B cell (primary cell): ENCODE measurements around the gene THRA. TPM values are rescaled to one million over a fixed set of nuclear protein-coding genes. Genes with fewer than 3 reads are reported as not detected.

Experiments used
- ATAC-seq: fragments of 200-7000 bp; cut with Tn5 transposase; one replicate; pipeline ENCODE4 v1.10.0; 2021; ENCODE audit warnings: low read depth, mild to moderate bottlenecking, moderate number of reproducible peaks, moderate library complexity
- CTCF ChIA-PET: fragments of 350-600 bp; sonication (Branson Sonifier 250); formaldehyde crosslinking; loops from one replicate; lab custom pipeline; 2021; ENCODE audit warnings: antibody characterized with exemption, inconsistent platforms; lab: Charles Lee
- POLR2A ChIA-PET: fragments of 350-600 bp; sonication (Branson Sonifier 250); formaldehyde crosslinking; loops from one replicate; lab custom pipeline; 2021; ENCODE audit warnings: antibody characterized with exemption; lab: Charles Lee
- DNase-seq: peaks from one replicate; pipeline ENCODE4 v3.0.0; 2013
- H2AFZ ChIP-seq: 2 replicates; pipeline ENCODE4 v1.6.1; 2012; ENCODE audit warnings: mild to moderate bottlenecking, low read depth, low read length; ENCODE audit not compliant: insufficient read depth, poor library complexity, severe bottlenecking
- H3K27ac ChIP-seq, 2 donors: 1 replicate in 1 of 2; 2 replicates in 1 of 2; pipeline ENCODE4 v1.5.1; 2012 to 2013; ENCODE audit warnings: low read length in 2 of 2, mild to moderate bottlenecking in 2 of 2, moderate library complexity in 1 of 2
- H3K27me3 ChIP-seq, 4 experiments: fragments of 200-600 bp in 1 of 4; sonication (generic) in 1 of 4; replicated peaks in 1 of 4; 1 replicate in 2 of 4; 2 replicates in 2 of 4; pipeline versions ENCODE4 v1.6.1 to v1.7.0; 2013 to 2016; ENCODE audit warnings: low read length in 3 of 4, mild to moderate bottlenecking in 2 of 4, mixed read lengths in 1 of 4, moderate library complexity in 1 of 4; ENCODE audit not compliant: insufficient read depth in 4 of 4, control insufficient read depth in 3 of 4; ENCODE audit errors: control extremely low read depth in 1 of 4
- H3K36me3 ChIP-seq, 2 experiments: replicated peaks in 1 of 2; 1 replicate in 1 of 2; 2 replicates in 1 of 2; pipeline versions ENCODE4 v1.6.1 to v1.7.1; 2013; ENCODE audit warnings: low read length in 1 of 2; ENCODE audit not compliant: insufficient read depth in 2 of 2, control insufficient read depth in 1 of 2; ENCODE audit errors: control extremely low read depth in 1 of 2, extremely low read depth in 1 of 2
- H3K4me1 ChIP-seq, 2 donors: fragments of 200-600 bp in 1 of 2; sonication (generic) in 1 of 2; 1 replicate in 1 of 2; 2 replicates in 1 of 2; pipeline versions ENCODE4 v1.5.1 to v1.6.1; 2013 to 2017; ENCODE audit warnings: low read length in 2 of 2; ENCODE audit not compliant: control insufficient read depth in 2 of 2, insufficient read depth in 2 of 2
- H3K4me2 ChIP-seq: replicated peaks from 2 replicates; pipeline ENCODE3; 2012; ENCODE audit warnings: mild to moderate bottlenecking, low read depth, low read length; ENCODE audit not compliant: poor library complexity, severe bottlenecking
- H3K4me3 ChIP-seq, 5 experiments: fragments of 200-600 bp in 1 of 5; sonication (generic) in 1 of 5; 1 replicate in 3 of 5; 2 replicates in 2 of 5; pipeline versions ENCODE4 v1.5.1 to v1.7.0; 2011 to 2016; ENCODE audit warnings: low read length in 4 of 5, mild to moderate bottlenecking in 4 of 5, low read depth in 2 of 5, control low read depth in 1 of 5, moderate library complexity in 1 of 5; ENCODE audit not compliant: insufficient read depth in 1 of 5; ENCODE audit errors: control extremely low read depth in 1 of 5, extremely low read depth in 1 of 5
- H3K79me2 ChIP-seq: fragments of 200-600 bp; sonication (generic); one replicate; pipeline ENCODE4 v1.6.0; 2016; ENCODE audit warnings: low read length; ENCODE audit not compliant: control insufficient read depth, insufficient read depth
- H3K9ac ChIP-seq: fragments of 200-600 bp; sonication (generic); 2 replicates; pipeline ENCODE4 v1.6.1; 2017; ENCODE audit warnings: mild to moderate bottlenecking, low read length, moderate library complexity
- H3K9me3 ChIP-seq, 3 donors: one replicate each; pipeline versions ENCODE4 v1.6.1 to v1.7.1; 2013; ENCODE audit warnings: low read length in 2 of 3; ENCODE audit not compliant: control insufficient read depth in 2 of 3, insufficient read depth in 1 of 3; ENCODE audit errors: control extremely low read depth in 1 of 3
- H4K20me1 ChIP-seq: 2 replicates; pipeline ENCODE4 v1.6.0; 2012; ENCODE audit warnings: mild to moderate bottlenecking, low read length; ENCODE audit not compliant: insufficient read depth, control insufficient read depth, poor library complexity, severe bottlenecking
- H3K27ac Mint-ChIP-seq: one replicate; pipeline ENCODE4 v1.8.0; 2021; ENCODE audit warnings: mixed read lengths
- H3K27me3 Mint-ChIP-seq: one replicate; pipeline ENCODE4 v1.8.0; 2021; ENCODE audit warnings: mixed read lengths
- H3K4me1 Mint-ChIP-seq: one replicate; pipeline ENCODE4 v1.8.0; 2021; ENCODE audit warnings: mixed read lengths
- H3K4me3 Mint-ChIP-seq: one replicate; pipeline ENCODE4 v1.8.0; 2021; ENCODE audit warnings: mixed read lengths
- H3K9me3 Mint-ChIP-seq: one replicate; pipeline ENCODE4 v1.8.0; 2022; ENCODE audit warnings: mixed read lengths; ENCODE audit not compliant: insufficient read depth
- CTCF ChIP-seq: fragments of 200-600 bp; IDR thresholded peaks from one replicate; pipeline ENCODE4 v1.8.0; 2022; ENCODE audit warnings: antibody characterized with exemption, mild to moderate bottlenecking
- EZH2 ChIP-seq: IDR thresholded peaks from 2 replicates; pipeline ENCODE4 v1.6.1; 2012; ENCODE audit warnings: borderline replicate concordance, low read depth, mild to moderate bottlenecking, moderate library complexity, low read length; ENCODE audit not compliant: insufficient read depth, poor library complexity, severe bottlenecking
- WGBS: methylation state at CpG from one replicate; pipeline ENCODE4 v1.1.5; 2013; ENCODE audit warnings: missing lambda C conversion rate; ENCODE audit not compliant: insufficient coverage; 5-methylcytosine and 5-hydroxymethylcytosine counted together
- intact Hi-C: fragments of 100-400 bp; cut with micrococcal nuclease; formaldehyde crosslinking; loops from one replicate; pipeline ENCODE4 v1.10.0; 2022
- polyA plus RNA-seq: library from polyadenylated mRNA; depleted of rRNA; stranded (reverse); fragments of >200 nt; gene quantifications from 2 replicates; pipeline ENCODE4 v1.2.3, GENCODE V29; 2012
- total RNA-seq, 2 donors: library from RNA; stranded (reverse); fragments of 120-200 nt in 1 of 2; gene quantifications; 1 replicate in 1 of 2; 2 replicates in 1 of 2; pipeline versions ENCODE4 v1.2.3 to v1.2.4, GENCODE V29; 2013 to 2022

The THRA gene
- total and polyA plus RNA-seq, 2 donors (not counting 1 experiment from before 2014, with no cell fraction given) = 8.0 to 17.1 TPM

- H3K27ac Mint-ChIP-seq = no peak overlapping the region
Measured at GRCh38 chr17:40038882-40039513, 23.8 kb upstream of the THRA start.

More at GRCh38 chr17:40038882-40039513, 23.8 kb upstream of the THRA start:
- TF ChIP-seq CTCF (peak; percentile 28), EZH2 (no peak)
- Histone ChIP-seq H3K36me3 (peaks cover 2 to 28% of the 10 kb centered on the region in 2 experiments), H3K4me1 (no peaks in the 10 kb centered on the region), H3K4me2 (no peak overlapping the region), H3K4me3 (no peak overlapping the region), H3K27ac (no peak overlapping the region), H3K27me3 (no peaks in the 10 kb centered on the region), H4K20me1 (no peaks in the 10 kb centered on the region), H2AFZ (no peak overlapping the region), H3K9ac (no peak overlapping the region), H3K9me3 (no peaks in the 10 kb centered on the region), H3K79me2 (no peaks in the 10 kb centered on the region)
- no peaks in the 10 kb centered on the region for H3K9me3 Mint-ChIP-seq
- no peaks in the 10 kb centered on the region for H3K4me1 Mint-ChIP-seq
- no peak overlapping the region for H3K4me3 Mint-ChIP-seq
- ChIA-PET POLR2A (no interaction called here), CTCF (interaction anchor here (0.7 to 5.0 kb wide), 10 partner anchors 12 to 541 kb away, joined by 3 to 52 read pairs (median 4); no protein-coding TSS in a partner anchor)
- intact Hi-C loops = loop anchor here (1.0 kb wide), 2 partner anchors 47 to 129 kb away; no protein-coding TSS in a partner anchor
- WGBS = 70% methylated on average over 11 of the region's 11 CpGs
- no peak for ATAC-seq
- DNase-seq = no peak
- H3K27me3 Mint-ChIP-seq = no peaks in the 10 kb centered on the region
